ENCODE measurements around the gene MYOZ2.

The MYOZ2 gene

GRCh38 chr4:119135721-119136121 lies at the start of gene MYOZ2:
TSS of gene MYOZ2 (plus strand) at chr4:119135832. CDS start at chr4:119136526, 694 bp downstream.
- no peak for DNase-seq (ENCODE audit: low spot score)

GRCh38 chr4:119087121-119087520 lies 48.5 kb upstream of the MYOZ2 start:
- no peak for DNase-seq (ENCODE audit: low spot score)

GRCh38 chr4:119087656-119088055 lies 48.0 kb upstream of the MYOZ2 start:
- DNase-seq (ENCODE audit: low spot score), result no peak

- DNase-seq (ENCODE audit: low spot score), result no peak
Measured at GRCh38 chr4:119093042-119093827, 42.4 kb upstream of the MYOZ2 start.

DNA sequence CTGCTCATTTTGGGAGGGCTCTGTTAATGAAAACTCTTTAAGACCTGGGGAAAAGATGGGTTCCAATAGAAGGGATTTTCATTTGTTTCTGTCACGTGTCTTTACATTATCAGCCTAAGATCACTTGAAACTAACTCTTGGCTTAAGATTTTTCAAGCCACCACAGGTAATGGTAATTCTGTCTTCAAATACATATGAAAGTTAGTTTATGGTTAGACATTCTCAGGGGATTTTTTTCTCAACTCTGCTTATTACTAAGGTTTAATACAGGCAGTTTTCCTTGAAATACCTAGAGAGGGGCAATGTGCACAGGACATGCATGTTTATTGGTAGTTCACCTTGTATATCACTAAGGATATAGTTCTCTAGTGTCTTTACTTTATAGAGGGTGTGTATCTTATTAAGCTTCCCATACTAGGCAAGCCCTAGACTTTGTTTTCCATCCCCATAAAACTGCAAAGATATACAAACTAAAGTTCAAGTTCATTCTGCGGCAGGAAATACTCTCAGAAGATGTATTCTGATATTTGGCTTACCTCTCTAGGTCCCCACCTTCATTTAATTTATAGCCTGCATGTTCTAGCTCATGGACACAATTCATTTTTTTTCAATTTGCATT lies 38.2 kb upstream of the MYOZ2 start:
- no peak for DNase-seq (ENCODE audit: low spot score)

GRCh38 chr4:119098306-119098705 lies 37.3 kb upstream of the MYOZ2 start:
- DNase-seq (ENCODE audit: low spot score), result no peak

GRCh38 chr4:119099227-119099810 lies 36.3 kb upstream of the MYOZ2 start:
- no peak for DNase-seq (ENCODE audit: low spot score)

DNA sequence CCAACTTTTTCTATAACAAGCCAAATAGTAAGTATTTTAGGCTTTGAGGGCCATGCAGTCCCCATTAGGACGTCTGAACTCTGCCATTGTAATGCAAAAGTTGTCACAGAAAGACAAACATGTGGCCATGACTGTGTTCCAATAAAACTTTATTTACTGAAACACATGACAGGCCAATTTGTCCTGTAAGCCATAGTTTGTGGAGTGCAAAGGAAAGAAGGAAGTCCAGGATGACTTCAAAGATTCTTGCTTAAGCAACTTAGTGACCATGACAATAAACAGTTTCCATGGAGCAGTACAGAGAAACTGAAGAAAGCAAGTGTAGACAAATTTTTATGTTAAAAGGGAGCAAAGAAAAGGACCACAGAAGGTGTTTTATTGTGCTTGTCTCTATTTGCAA lies 35.0 kb upstream of the MYOZ2 start:
- DNase-seq (ENCODE audit: low spot score), result no peak

DNA sequence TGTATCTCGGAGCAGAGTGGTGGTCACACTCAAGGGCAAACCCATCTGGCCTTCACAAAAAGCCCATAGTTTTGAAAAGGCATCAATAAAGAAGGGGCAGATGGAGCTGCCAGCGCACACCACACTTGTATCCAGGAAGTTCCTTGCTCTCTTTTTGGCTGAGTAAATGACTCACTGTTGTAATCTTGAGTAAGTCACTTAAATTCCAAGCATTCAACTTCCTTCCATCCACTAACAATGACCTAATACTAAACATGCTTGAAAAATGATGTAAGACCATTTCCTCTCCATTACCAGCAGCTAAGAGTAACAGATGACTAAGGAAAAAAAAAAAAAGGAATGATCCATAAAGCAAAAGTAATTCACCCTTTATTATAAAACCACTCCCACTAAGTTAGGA lies 32.4 kb upstream of the MYOZ2 start:
- DNase-seq (ENCODE audit: low spot score), result no peak

DNA sequence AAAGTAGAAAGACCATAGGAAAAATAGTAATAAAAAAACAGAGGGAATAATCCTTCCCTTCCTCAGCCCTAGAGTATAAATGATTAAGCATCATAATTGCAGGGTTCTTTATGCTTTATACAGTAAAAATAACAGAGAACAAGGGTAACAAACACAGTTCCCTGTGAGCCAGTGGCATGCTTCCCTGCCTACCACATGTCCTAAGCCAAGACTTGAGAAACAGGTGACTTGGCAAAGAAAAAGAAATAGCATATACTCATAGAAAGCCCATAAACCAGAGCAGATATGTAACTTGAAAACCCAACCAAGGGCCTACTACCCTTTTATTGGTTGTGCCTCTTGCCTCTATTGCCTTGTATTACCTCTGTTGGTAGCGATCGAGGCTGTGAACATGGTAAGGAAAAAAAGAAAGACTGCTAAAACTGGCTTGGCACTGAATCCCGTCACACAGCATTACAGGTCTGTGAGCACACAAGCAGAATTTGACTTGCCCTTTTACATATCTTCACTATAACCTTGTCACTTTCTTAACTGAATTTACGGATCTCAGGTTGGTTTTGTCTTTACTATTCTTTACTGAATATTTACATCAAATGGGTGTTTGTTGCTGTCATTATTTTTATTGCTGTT lies 30.9 kb upstream of the MYOZ2 start:
- DNase-seq (ENCODE audit: low spot score), result no peak

DNA sequence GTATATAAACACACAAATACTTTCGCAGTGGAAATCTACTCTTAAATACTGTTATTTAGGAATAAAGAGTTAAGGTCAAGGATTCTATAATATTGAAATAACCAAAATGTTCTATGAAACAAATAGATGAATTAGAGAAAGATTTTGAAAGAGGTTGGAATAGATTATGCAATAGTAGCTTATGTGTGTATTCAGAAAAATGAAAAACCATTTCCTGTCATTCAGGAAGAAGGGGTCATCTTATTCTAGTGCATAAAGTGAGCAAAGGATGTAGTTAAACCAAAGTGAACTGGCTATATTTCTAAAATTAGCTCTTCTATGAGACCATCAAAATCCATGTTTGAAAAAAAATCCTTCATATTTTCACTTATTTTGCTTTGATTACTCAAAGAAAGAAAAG lies 30.0 kb upstream of the MYOZ2 start:
- no peak for DNase-seq (ENCODE audit: low spot score)

GRCh38 chr4:119106036-119107000 lies 29.3 kb upstream of the MYOZ2 start:
- DNase-seq (ENCODE audit: low spot score), result no peak

DNA sequence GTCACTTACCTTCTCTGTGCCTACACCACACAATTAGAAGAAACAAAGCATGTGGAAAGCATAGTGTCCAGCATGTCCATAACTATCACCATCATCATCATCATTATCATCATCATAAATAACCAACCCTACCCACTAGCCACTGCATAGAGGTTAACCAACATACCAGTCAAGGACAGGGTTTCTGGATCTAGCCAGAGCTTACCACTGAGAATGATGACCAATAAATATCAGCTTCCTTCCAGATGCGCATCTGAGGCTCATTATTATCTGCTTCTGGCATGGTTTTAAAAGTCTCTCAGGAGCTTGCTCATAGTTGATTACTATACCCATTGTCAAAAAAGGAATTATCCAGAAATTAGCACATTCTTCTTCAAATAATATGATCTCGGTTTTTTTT lies 25.5 kb upstream of the MYOZ2 start:
- DNase-seq (ENCODE audit: low spot score), result no peak

GRCh38 chr4:119111296-119111695 lies 24.3 kb upstream of the MYOZ2 start:
- DNase-seq (ENCODE audit: low spot score), result no peak

- no peak for DNase-seq (ENCODE audit: low spot score)
Measured at GRCh38 chr4:119113033-119113655, 22.5 kb upstream of the MYOZ2 start.

DNA sequence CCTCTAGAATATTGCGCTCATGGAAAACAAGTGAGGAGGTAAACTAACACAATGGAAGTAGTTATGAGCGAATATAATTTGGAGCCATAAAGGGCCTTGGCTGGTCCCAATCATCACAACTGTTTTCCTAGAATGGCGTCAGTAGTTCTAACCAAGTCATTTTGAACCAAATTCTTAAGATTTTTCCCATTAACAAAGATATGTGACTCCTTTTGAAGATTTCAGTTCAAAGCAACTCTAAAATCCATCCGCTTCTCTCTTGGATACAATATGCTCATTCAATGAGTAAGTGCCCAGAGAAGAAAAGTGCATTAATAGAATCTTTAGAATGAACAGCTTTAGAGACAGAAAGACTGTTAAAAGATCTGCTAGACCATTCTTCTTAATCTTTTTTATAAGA lies 19.6 kb upstream of the MYOZ2 start:
- DNase-seq (ENCODE audit: low spot score), result no peak

- no peak for DNase-seq (ENCODE audit: low spot score)
Measured at GRCh38 chr4:119116925-119117900, 18.4 kb upstream of the MYOZ2 start.

GRCh38 chr4:119118397-119118796 lies 17.2 kb upstream of the MYOZ2 start:
- DNase-seq (ENCODE audit: low spot score), result no peak

- DNase-seq (ENCODE audit: low spot score), result no peak
Measured at GRCh38 chr4:119124352-119124751, 11.3 kb upstream of the MYOZ2 start.

DNA sequence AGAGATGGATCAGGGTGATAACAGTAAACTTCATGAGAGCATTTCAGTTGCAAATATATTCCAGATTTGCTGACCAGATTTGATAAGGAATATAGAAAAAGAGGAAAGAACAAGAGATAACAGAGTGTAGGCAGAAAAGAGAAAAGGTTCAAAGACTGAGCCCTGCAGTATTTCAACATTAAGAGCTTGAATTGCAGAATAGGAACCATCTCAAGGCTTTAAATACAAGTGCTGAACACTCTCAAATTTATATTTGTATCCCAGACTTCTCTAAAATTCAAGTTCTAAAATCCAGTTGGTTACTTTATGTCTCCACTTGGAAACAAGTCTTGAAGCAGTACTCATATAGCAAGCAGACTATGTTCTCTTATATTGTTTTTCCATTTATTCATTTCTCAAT lies 9.7 kb upstream of the MYOZ2 start:
- no peak for DNase-seq (ENCODE audit: low spot score)
